BLaER1 treated with 17β-estradiol and CSF1 and Interleukin-3, amounts not matched to agents 10 nM and 100 nM (cell line): ENCODE results near the gene GCHFR.

Source experiments
- H3K27ac ChIP-seq, 11 experiments: shearing (Covaris generic); formaldehyde crosslinking; 2 replicates each; pipeline ENCODE4 v1.8.1; 2022
- H3K27me3 ChIP-seq, 11 experiments: shearing (Covaris generic); formaldehyde crosslinking; 2 replicates each; pipeline ENCODE4 v1.8.1; 2022
- H3K36me3 ChIP-seq, 11 experiments: shearing (Covaris generic); formaldehyde crosslinking; 2 replicates each; pipeline ENCODE4 v1.8.1; 2022
- H3K4me1 ChIP-seq, 10 experiments: shearing (Covaris generic); formaldehyde crosslinking; 2 replicates each; pipeline ENCODE4 v1.8.1; 2022
- H3K4me2 ChIP-seq, 11 experiments: shearing (Covaris generic); formaldehyde crosslinking; 2 replicates each; pipeline ENCODE4 v1.8.1; 2022
- H3K4me3 ChIP-seq, 10 experiments: shearing (Covaris generic); formaldehyde crosslinking; 2 replicates each; pipeline ENCODE4 v1.8.1; 2022
- H3K9ac ChIP-seq, 11 experiments: shearing (Covaris generic); formaldehyde crosslinking; 2 replicates each; pipeline ENCODE4 v1.8.1; 2022
- H3K9me3 ChIP-seq, 11 experiments: shearing (Covaris generic); formaldehyde crosslinking; replicated peaks in 1 of 11; 2 replicates each; pipeline ENCODE4 v1.8.1; 2022
- H4K20me1 ChIP-seq, 11 experiments: shearing (Covaris generic); formaldehyde crosslinking; 2 replicates each; pipeline ENCODE4 v1.8.1; 2022
- Cebpa-rat ChIP-seq, 11 experiments: shearing (Covaris generic); IDR thresholded peaks; 2 replicates each; pipeline ENCODE4 v1.8.1; 2022

Gene GCHFR

DNA sequence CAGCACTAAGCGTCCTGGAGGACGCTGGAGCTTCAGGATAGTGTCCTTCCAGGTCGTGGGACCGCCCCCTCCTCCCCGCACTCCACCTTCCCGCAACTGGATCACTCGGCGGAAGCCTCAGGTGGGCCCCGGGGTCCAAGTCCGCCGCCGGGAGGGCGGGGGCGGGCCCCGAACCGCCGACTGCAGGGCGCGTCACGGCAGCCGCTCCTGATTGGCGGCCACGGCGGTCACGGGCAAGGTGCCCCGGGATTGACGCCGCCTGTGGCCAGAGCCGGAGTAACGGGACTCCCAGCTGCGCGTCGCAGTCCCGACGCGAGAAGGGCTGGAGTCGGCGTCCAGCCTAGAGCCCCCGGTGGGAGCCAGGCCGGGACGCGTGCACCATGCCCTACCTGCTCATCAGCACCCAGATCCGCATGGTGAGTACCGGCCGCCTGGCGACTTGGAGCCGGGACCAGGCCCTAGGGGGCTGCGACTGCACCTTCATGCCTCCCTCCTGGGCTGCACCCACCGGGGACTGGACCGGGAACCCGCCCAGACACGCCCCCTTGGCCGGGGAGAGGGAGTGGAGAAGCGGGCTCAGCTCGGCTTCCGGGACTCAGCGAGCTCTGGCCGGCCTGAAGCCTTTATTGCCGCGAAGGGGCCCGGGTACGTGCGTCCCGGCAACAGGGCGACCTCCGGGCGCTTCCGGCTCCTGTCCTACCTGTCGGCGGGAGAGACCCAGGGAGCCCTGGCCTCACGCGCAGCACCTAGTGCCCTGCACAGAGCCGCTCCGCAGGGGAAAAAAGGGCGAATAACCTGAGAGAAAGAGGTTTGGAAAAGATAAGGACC is at the start of gene GCHFR:
GCHFR (plus strand) TSS at position 268 of the 828 bp plus-strand sequence; CDS start at position 381, 113 bp downstream.
- Histone ChIP-seq H3K4me3 (peak within 1 kb of the TSS; percentile 62 to 76 (median 66)), H3K27ac (peak within 1 kb of the TSS; percentile 21 to 97 (median 56); a peak in 21 of 22 replicates), H3K9ac (peak within 1 kb of the TSS; percentile 55 to 82 (median 75)), H3K4me1 (peaks cover 54 to 75% (median 65%) of the 10 kb centered on the region in 10 experiments), H3K36me3 (peaks cover 0 to 13% (median 0%) of the 10 kb centered on the region in 11 experiments; a peak in 3 of 22 replicates), H3K27me3 (peaks cover 0 to 23% (median 6%) of the 10 kb centered on the region in 11 experiments; a peak in 9 of 22 replicates), H3K9me3 (no peaks in the 10 kb centered on the region), H3K4me2 (peak within 1 kb of the TSS; percentile 98 to 100 (median 99)), H4K20me1 (peaks cover 4 to 41% (median 18%) of the 10 kb centered on the region in 11 experiments; a peak in 13 of 22 replicates)
- TF ChIP-seq Cebpa-rat (IDR thresholded peaks at IDR 0.05), result no peak

DNA sequence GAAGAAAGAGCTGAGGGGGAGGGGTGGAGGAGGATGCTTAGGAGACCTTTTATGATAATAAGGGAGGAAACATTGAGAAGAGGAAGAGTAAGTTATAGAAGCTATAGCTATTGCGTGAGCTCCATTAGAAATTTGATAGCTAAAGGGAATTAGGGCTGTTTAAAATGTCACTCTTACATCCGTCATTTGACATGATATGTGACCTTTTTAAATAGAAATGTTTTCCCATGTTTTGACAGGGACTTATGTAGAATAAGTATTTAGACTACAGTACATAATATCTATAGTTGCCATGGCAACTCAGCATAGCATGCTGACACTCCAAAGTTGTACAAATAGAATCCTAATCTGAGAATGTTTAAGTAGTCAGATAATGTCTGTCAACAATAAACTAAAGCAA is 49.7 kb upstream of the GCHFR start:
- Histone ChIP-seq H3K4me2 (no peak overlapping the region), H4K20me1 (peaks cover 0 to 3% (median 0%) of the 10 kb centered on the region in 11 experiments; a peak in 2 of 22 replicates), H3K27ac (no peak overlapping the region), H3K4me1 (peaks cover 0 to 11% (median 2%) of the 10 kb centered on the region in 10 experiments; a peak in 8 of 20 replicates), H3K4me3 (no peak overlapping the region), H3K27me3 (no peaks in the 10 kb centered on the region), H3K9ac (no peak overlapping the region), H3K9me3 (no peaks in the 10 kb centered on the region), H3K36me3 (peaks cover 16 to 100% (median 96%) of the 10 kb centered on the region in 11 experiments; a peak in 21 of 22 replicates)
- no peak for TF ChIP-seq Cebpa-rat (IDR thresholded peaks at IDR 0.05)

GRCh38 chr15:40716165-40716564 is 47.7 kb upstream of the GCHFR start:
- Histone ChIP-seq H3K9ac (no peak overlapping the region), H4K20me1 (peaks cover 0 to 3% (median 0%) of the 10 kb centered on the region in 11 experiments; a peak in 3 of 22 replicates), H3K36me3 (peaks cover 1 to 100% (median 98%) of the 10 kb centered on the region in 11 experiments; a peak in 20 of 22 replicates), H3K4me1 (peaks cover 0 to 11% (median 2%) of the 10 kb centered on the region in 10 experiments; a peak in 8 of 20 replicates), H3K27me3 (no peaks in the 10 kb centered on the region), H3K9me3 (no peaks in the 10 kb centered on the region), H3K27ac (no peak overlapping the region), H3K4me3 (no peak overlapping the region), H3K4me2 (no peak overlapping the region)
- no peak for TF ChIP-seq Cebpa-rat (IDR thresholded peaks at IDR 0.05)

DNA sequence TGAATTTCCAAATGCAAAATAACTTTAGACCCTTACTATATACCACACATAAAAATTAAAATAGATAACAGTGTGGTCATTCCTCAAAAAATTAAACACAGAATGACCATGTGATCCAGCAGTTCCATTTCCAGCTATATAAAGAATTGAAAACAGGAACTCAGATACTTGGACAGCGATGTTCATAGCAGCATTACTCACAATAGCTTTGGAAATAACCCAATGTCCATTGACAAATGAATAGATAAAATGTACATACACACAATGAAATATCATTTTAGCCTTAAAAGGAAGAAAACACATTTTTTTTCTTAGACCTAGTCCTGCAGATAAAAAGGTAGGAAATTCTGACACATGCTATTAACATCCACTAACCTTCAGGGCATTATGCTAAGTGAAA is 42.2 kb upstream of the GCHFR start:
- Histone ChIP-seq H3K9me3 (no peaks in the 10 kb centered on the region), H3K9ac (no peak overlapping the region), H3K4me2 (no peak overlapping the region), H3K27ac (no peak overlapping the region), H3K4me1 (peaks cover 0 to 6% (median 0%) of the 10 kb centered on the region in 10 experiments; a peak in 1 of 20 replicates), H4K20me1 (peaks cover 0 to 4% (median 0%) of the 10 kb centered on the region in 11 experiments; a peak in 2 of 22 replicates), H3K4me3 (no peak overlapping the region), H3K27me3 (no peaks in the 10 kb centered on the region), H3K36me3 (peaks cover 0 to 100% (median 77%) of the 10 kb centered on the region in 11 experiments; a peak in 20 of 22 replicates)
- no peak for TF ChIP-seq Cebpa-rat (IDR thresholded peaks at IDR 0.05)

- Histone ChIP-seq H3K27ac (no peak overlapping the region), H3K9ac (no peak overlapping the region), H3K4me3 (no peak overlapping the region), H3K4me2 (no peak overlapping the region), H4K20me1 (peaks cover 0 to 4% (median 0%) of the 10 kb centered on the region in 11 experiments; a peak in 2 of 22 replicates), H3K27me3 (no peaks in the 10 kb centered on the region), H3K36me3 (peaks cover 0 to 100% (median 74%) of the 10 kb centered on the region in 11 experiments; a peak in 20 of 22 replicates), H3K9me3 (no peaks in the 10 kb centered on the region), H3K4me1 (peaks cover 0 to 6% (median 0%) of the 10 kb centered on the region in 10 experiments; a peak in 1 of 20 replicates)
- TF ChIP-seq Cebpa-rat (IDR thresholded peaks at IDR 0.05), result no peak
Observed at GRCh38 chr15:40722354-40722753, 41.5 kb upstream of the GCHFR start.

- Histone ChIP-seq H3K4me2 (no peak overlapping the region), H3K9ac (no peak overlapping the region), H3K27ac (no peak overlapping the region), H3K4me3 (no peak overlapping the region), H3K4me1 (peaks cover 0 to 6% (median 0%) of the 10 kb centered on the region in 10 experiments; a peak in 1 of 20 replicates), H4K20me1 (peaks cover 0 to 4% (median 0%) of the 10 kb centered on the region in 11 experiments; a peak in 2 of 22 replicates), H3K36me3 (peaks cover 0 to 100% (median 74%) of the 10 kb centered on the region in 11 experiments; a peak in 20 of 22 replicates), H3K9me3 (no peaks in the 10 kb centered on the region), H3K27me3 (no peaks in the 10 kb centered on the region)
- no peak for TF ChIP-seq Cebpa-rat (IDR thresholded peaks at IDR 0.05)
Observed at GRCh38 chr15:40722934-40723333, 40.9 kb upstream of the GCHFR start.

- no peak for TF ChIP-seq Cebpa-rat (IDR thresholded peaks at IDR 0.05)
- H3K36me3 ChIP-seq, result peaks cover 0 to 100% (median 74%) of the 10 kb centered on the region in 11 experiments; a peak in 20 of 22 replicates
Observed at GRCh38 chr15:40723919-40724318, 39.9 kb upstream of the GCHFR start.

DNA sequence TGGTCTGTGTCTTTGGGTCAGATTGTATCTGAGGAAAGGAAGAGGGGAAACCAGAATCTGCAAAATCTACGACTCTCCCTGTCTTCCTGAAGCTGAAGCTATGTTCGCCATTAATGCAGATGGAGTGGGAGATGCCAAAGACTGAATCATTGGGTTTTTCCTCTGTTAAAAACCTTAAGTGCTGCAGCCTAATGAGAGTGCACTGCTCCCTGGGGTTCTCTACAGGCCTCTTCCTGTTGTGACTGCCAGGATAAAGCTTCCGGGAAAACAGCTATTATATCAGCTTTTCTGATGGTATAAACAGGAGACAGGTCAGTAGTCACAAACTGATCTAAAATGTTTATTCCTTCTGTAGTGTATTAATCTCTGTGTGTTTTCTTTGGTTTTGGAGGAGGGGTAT is 32.8 kb upstream of the GCHFR start:
- no peak for TF ChIP-seq Cebpa-rat (IDR thresholded peaks at IDR 0.05)
- H3K27ac ChIP-seq, result no peak overlapping the region
- no peaks in the 10 kb centered on the region for H3K27me3 ChIP-seq
- H4K20me1 ChIP-seq, result peaks cover 0 to 1% (median 0%) of the 10 kb centered on the region in 11 experiments; a peak in 1 of 22 replicates
- no peak overlapping the region for H3K4me2 ChIP-seq
- H3K9me3 ChIP-seq, result no peaks in the 10 kb centered on the region
- H3K36me3 ChIP-seq, result peaks cover 54 to 100% (median 93%) of the 10 kb centered on the region in 11 experiments
- no peak overlapping the region for H3K9ac ChIP-seq
- H3K4me1 ChIP-seq, result peaks cover 0 to 6% (median 2%) of the 10 kb centered on the region in 10 experiments; a peak in 10 of 20 replicates
- no peak overlapping the region for H3K4me3 ChIP-seq

More at GRCh38 chr15:40723919-40724318, 39.9 kb upstream of the GCHFR start:
- Histone ChIP-seq H3K9ac (no peak overlapping the region), H3K27me3 (no peaks in the 10 kb centered on the region), H3K4me1 (peaks cover 0 to 6% (median 0%) of the 10 kb centered on the region in 10 experiments; a peak in 1 of 20 replicates), H3K27ac (no peak overlapping the region), H4K20me1 (peaks cover 0 to 4% (median 0%) of the 10 kb centered on the region in 11 experiments; a peak in 2 of 22 replicates), H3K4me2 (no peak overlapping the region), H3K4me3 (no peak overlapping the region), H3K9me3 (no peaks in the 10 kb centered on the region)

- peak overlapping the region in 2 of 11 experiments; percentile 28 to 36; a peak in 2 of 22 replicates for H3K4me2 ChIP-seq
- peak overlapping the region in 4 of 11 experiments; percentile 3 to 35 (median 20); a peak in 2 of 22 replicates for H3K9ac ChIP-seq
- peaks cover 88 to 100% (median 100%) of the 10 kb centered on the region in 11 experiments for H3K36me3 ChIP-seq
- no peak for TF ChIP-seq Cebpa-rat (IDR thresholded peaks at IDR 0.05)
- peaks cover 0 to 30% (median 0%) of the 10 kb centered on the region in 11 experiments; a peak in 4 of 22 replicates for H4K20me1 ChIP-seq
- H3K9me3 ChIP-seq, result no peaks in the 10 kb centered on the region
- no peak overlapping the region for H3K27ac ChIP-seq
- no peaks in the 10 kb centered on the region for H3K27me3 ChIP-seq
- H3K4me1 ChIP-seq, result peaks cover 0 to 12% (median 8%) of the 10 kb centered on the region in 10 experiments; a peak in 10 of 20 replicates
- no peak overlapping the region for H3K4me3 ChIP-seq
Observed at GRCh38 chr15:40736575-40736974, 27.3 kb upstream of the GCHFR start.
